ENCODE results near the gene CCDC30. TPM values are rescaled to one million over a fixed set of nuclear protein-coding genes. Genes with fewer than 3 reads are reported as not detected.

The CCDC30 gene
- total RNA-seq, 2 donors from 2014 or later, result 3.0 to 4.9 TPM

- TF ChIP-seq CTCF (IDR thresholded peaks at IDR 0.05), result no peak
- H3K27ac ChIP-seq, result no peak overlapping the region
- H3K27me3 ChIP-seq (replicated peaks; ENCODE audit: insufficient read depth), result no peaks in the 10 kb centered on the region
- H3K9me3 ChIP-seq, result no peaks in the 10 kb centered on the region
- no peaks in the 10 kb centered on the region for H3K4me1 ChIP-seq (ENCODE audit: control insufficient read depth in 1 of 2, low read depth in 2 of 2)
- ATAC-seq (ENCODE audit: insufficient number of reproducible peaks, low FRiP score, low read depth), result no peak
- no peak overlapping the region for H3K4me3 ChIP-seq
- H3K36me3 ChIP-seq, result no peaks in the 10 kb centered on the region
- DNase-seq (ENCODE audit: low spot score), result no peak
Measured at GRCh38 chr1:42419126-42419821, 43.8 kb upstream of the CCDC30 start.

- DNase-seq (ENCODE audit: low spot score) (no peak), ATAC-seq (ENCODE audit: insufficient number of reproducible peaks, low FRiP score, low read depth) (no peak)
- H3K27me3 ChIP-seq (replicated peaks; ENCODE audit: insufficient read depth), result no peaks in the 10 kb centered on the region
- no peak overlapping the region for H3K27ac ChIP-seq
- no peak overlapping the region for H3K4me3 ChIP-seq
- no peaks in the 10 kb centered on the region for H3K9me3 ChIP-seq
- no peak for TF ChIP-seq CTCF (IDR thresholded peaks at IDR 0.05)
- no peaks in the 10 kb centered on the region for H3K4me1 ChIP-seq (ENCODE audit: control insufficient read depth in 1 of 2, low read depth in 2 of 2)
- no peaks in the 10 kb centered on the region for H3K36me3 ChIP-seq
Measured at GRCh38 chr1:42420121-42420520, 43.0 kb upstream of the CCDC30 start.

- Histone ChIP-seq H3K27ac (no peak overlapping the region), H3K4me3 (no peak overlapping the region), H3K36me3 (no peaks in the 10 kb centered on the region), H3K27me3 (replicated peaks; ENCODE audit: insufficient read depth) (no peaks in the 10 kb centered on the region), H3K9me3 (no peaks in the 10 kb centered on the region), H3K4me1 (ENCODE audit: control insufficient read depth in 1 of 2, low read depth in 2 of 2) (no peaks in the 10 kb centered on the region)
- DNase-seq (ENCODE audit: low spot score), result no peak
- no peak for ATAC-seq (ENCODE audit: insufficient number of reproducible peaks, low FRiP score, low read depth)
- TF ChIP-seq CTCF (IDR thresholded peaks at IDR 0.05), result no peak
Measured at GRCh38 chr1:42420911-42421585, 42.0 kb upstream of the CCDC30 start.

GRCh38 chr1:42422737-42423136 lies 40.3 kb upstream of the CCDC30 start:
- no peak for TF ChIP-seq CTCF (IDR thresholded peaks at IDR 0.05)
- no peaks in the 10 kb centered on the region for H3K27me3 ChIP-seq (replicated peaks; ENCODE audit: insufficient read depth)
- H3K4me3 ChIP-seq, result no peak overlapping the region
- no peak overlapping the region for H3K27ac ChIP-seq
- H3K36me3 ChIP-seq, result no peaks in the 10 kb centered on the region
- no peaks in the 10 kb centered on the region for H3K9me3 ChIP-seq
- ATAC-seq (ENCODE audit: insufficient number of reproducible peaks, low FRiP score, low read depth) (no peak), DNase-seq (ENCODE audit: low spot score) (no peak)
- H3K4me1 ChIP-seq (ENCODE audit: control insufficient read depth in 1 of 2, low read depth in 2 of 2), result no peaks in the 10 kb centered on the region

DNA sequence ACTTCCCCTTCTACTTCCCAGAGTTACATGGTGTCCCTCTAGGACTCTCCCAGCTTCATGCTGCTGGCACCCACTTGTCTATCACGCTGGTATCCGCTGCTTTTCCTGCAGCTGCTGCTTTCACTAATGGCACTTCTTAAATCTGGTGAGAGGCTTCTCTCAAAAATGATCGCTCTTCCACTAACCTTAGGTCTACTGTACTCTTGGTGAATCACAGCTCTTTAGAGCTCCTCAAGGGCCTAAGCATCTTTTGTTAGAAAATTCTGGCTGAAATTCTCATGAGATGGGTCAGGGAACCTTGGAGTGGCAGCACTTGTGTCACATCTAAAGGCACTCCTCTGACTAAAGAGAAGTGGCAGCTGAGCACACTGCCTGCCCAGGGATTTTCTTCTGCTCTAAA lies 39.4 kb upstream of the CCDC30 start:
- no peak for ATAC-seq (ENCODE audit: insufficient number of reproducible peaks, low FRiP score, low read depth)
- DNase-seq (ENCODE audit: low spot score), result no peak
- H3K4me1 ChIP-seq (ENCODE audit: control insufficient read depth in 1 of 2, low read depth in 2 of 2), result no peaks in the 10 kb centered on the region
- no peak overlapping the region for H3K4me3 ChIP-seq
- no peak overlapping the region for H3K27ac ChIP-seq
- H3K36me3 ChIP-seq, result no peaks in the 10 kb centered on the region
- no peaks in the 10 kb centered on the region for H3K27me3 ChIP-seq (replicated peaks; ENCODE audit: insufficient read depth)
- H3K9me3 ChIP-seq, result no peaks in the 10 kb centered on the region
- TF ChIP-seq CTCF (IDR thresholded peaks at IDR 0.05), result no peak
